ENCODE data around the gene TBC1D8. TPM values are rescaled to one million over a fixed set of nuclear protein-coding genes. Genes with fewer than 3 reads are reported as not detected.

Gene TBC1D8
- total and polyA plus RNA-seq, 9 of the 15 experiments (the other 6 are each of a cell fraction or from before 2014, with no cell fraction given) = 0.36 to 1.3 (median 0.82) TPM

DNA sequence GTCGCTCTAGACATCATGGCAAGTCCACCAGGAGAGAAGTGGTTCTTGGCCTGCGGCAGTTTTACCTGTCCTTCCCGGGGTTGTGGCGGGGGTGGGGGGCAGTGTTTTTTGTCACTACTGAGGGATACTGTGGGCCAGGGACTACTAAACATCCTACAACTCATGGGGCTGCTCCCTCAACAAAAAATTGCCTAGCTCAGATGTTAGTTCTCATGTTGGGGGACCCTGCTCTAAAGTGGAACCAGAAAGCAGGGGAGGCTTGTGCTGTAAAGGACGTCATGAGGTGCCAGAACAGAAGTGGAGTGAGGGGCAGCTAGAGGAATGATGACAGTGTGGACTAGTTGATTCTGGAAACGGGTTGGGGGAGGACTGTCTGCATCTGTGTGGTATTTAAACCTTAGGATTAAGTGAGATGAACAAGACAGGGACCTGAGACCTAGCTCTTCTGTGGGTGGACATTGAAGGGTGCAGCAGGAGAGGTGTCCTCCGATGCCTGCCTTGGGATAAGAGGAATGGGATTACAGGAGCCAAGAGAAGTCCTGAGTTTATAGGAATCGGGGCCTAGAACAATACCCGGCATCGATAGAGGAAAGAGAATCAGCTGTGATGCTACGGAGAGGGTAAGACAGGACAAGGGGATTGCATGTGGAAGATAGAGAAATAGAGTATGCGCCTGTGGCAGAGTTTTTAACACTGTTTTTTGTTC, 146.4 kb downstream of the TBC1D8 start:
- 92% methylated on average over 11 of the region's 12 CpGs for WGBS (ENCODE audit: insufficient coverage, low coverage, missing lambda C conversion rate)
- H3K4me1 ChIP-seq (replicated peaks in 1 of 2; ENCODE audit: control insufficient read depth in 2 of 2, insufficient read depth in 2 of 2, low read length in 2 of 2) = peaks cover 18% of the 10 kb centered on the region in 2 experiments; a peak in 4 of 5 replicates
- ChIA-PET CTCF (ENCODE audit: low intra/inter-chr PET ratio) (no interaction called here), POLR2A (interaction anchor here (0.5 to 0.7 kb wide), 3 partner anchors 22 to 587 kb away, joined by 3 read pairs; partner anchors contain the start of gene CHST10)
- H3K9me1 ChIP-seq (ENCODE audit: control insufficient read depth, insufficient read depth, low read length) = no peaks in the 10 kb centered on the region
- FAIRE-seq (no peak), ATAC-seq (no peak), DNase-seq (ENCODE audit: extremely low read depth in 1 of 4, low spot score in 3 of 4) (no peak)
- H3K4me3 ChIP-seq = peak overlapping the region; percentile 86; the same call in 1 of the 2 replicates
- no peaks in the 10 kb centered on the region for H3K27me3 ChIP-seq (ENCODE audit: control insufficient read depth in 2 of 2, insufficient read depth in 2 of 2, low read length in 2 of 2)
- H4K20me1 ChIP-seq (replicated peaks; ENCODE audit: control insufficient read depth, insufficient read depth, low read length) = peaks cover 25% of the 10 kb centered on the region; the same call in 1 of the 2 replicates
- TF ChIP-seq POLR2AphosphoS2 (IDR thresholded peaks at IDR 0.05; ENCODE audit: low read length) (0 out of 2 replicates have a peak, but pooled peaks have one; percentile 27), NR2C1 (IDR thresholded peaks at IDR 0.05) (no peak), NR2C1 (tag; IDR thresholded peaks at IDR 0.05) (no peak), ZNF124 (CRISPR knock-in tag; IDR thresholded peaks at IDR 0.05) (no peak), POLR2A (conservative IDR thresholded peaks at IDR 0.05) (peak; percentile 50; the same call in 1 of the 2 replicates), SUPT5H (IDR thresholded peaks at IDR 0.05) (0 out of 2 replicates have a peak, but pooled peaks have one; percentile 50), ZKSCAN8 (CRISPR knock-in tag; IDR thresholded peaks at IDR 0.05) (no peak), HNRNPUL1 (IDR thresholded peaks at IDR 0.05; ENCODE audit: low read length) (no peak), POLR2B (IDR thresholded peaks at IDR 0.05; ENCODE audit: low read depth, partially characterized antibody) (peak; percentile 22)
- TF ChIP-seq, protein P1, sequence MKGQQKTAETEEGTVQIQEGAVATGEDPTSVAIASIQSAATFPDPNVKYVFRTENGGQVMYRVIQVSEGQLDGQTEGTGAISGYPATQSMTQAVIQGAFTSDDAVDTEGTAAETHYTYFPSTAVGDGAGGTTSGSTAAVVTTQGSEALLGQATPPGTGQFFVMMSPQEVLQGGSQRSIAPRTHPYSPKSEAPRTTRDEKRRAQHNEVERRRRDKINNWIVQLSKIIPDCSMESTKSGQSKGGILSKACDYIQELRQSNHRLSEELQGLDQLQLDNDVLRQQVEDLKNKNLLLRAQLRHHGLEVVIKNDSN (CRISPR knock-in tag; IDR thresholded peaks at IDR 0.05) = no peak
- H3K36me3 ChIP-seq (ENCODE audit: control insufficient read depth, insufficient read depth, low read length) = peaks cover 68% of the 10 kb centered on the region
- in situ Hi-C loops (cut with MboI) (no loop called here), intact Hi-C loops (cut with micrococcal nuclease) (no loop called here)
- H3K79me2 ChIP-seq (ENCODE audit: control insufficient read depth, insufficient read depth, low read length) = peaks cover 54% of the 10 kb centered on the region
- no peaks in the 10 kb centered on the region for H3K9me3 ChIP-seq (replicated peaks; ENCODE audit: control insufficient read depth, insufficient read depth, low read depth, low read length)
- H3K9ac ChIP-seq (ENCODE audit: insufficient read depth in 1 of 2, low read depth in 2 of 2, low read length in 2 of 2) = peak overlapping the region; percentile 81 to 83; a peak in 1 of 4 replicates
- peak overlapping the region; percentile 85; the same call in 2 of the 3 replicates for H3K27ac ChIP-seq (ENCODE audit: extremely low read depth, low read depth, low read length)
- H3K4me2 ChIP-seq (ENCODE audit: insufficient read depth, low read length) = peak overlapping the region; percentile 94
- BruUV-seq (replicated peaks) = no TSS peak
- H2AFZ ChIP-seq (ENCODE audit: low read depth, low read length) = no peak overlapping the region

All from K562 (cell line).